SU-DHL-6 (cell line): ENCODE data around the gene ARFGEF3.

Experiments used
- H2AFZ ChIP-seq: fragments of 200-600 bp; sonication (generic); 2 replicates; pipeline ENCODE4 v1.6.1; 2014; ENCODE audit warnings: low read depth, mild to moderate bottlenecking, moderate library complexity, mixed read lengths, antibody characterized with exemption, low read length; ENCODE audit not compliant: severe bottlenecking
- H3F3A ChIP-seq: fragments of 200-600 bp; shearing (Covaris generic); 2 replicates; pipeline ENCODE4 v1.6.0; 2016; ENCODE audit warnings: antibody characterized with exemption, mild to moderate bottlenecking; ENCODE audit not compliant: insufficient read depth
- H3K27ac ChIP-seq: fragments of 200-600 bp; sonication (generic); 2 replicates; pipeline ENCODE4 v1.5.1; 2016; ENCODE audit warnings: low read depth, mild to moderate bottlenecking, low read length, moderate library complexity, mixed read lengths
- H3K27me3 ChIP-seq: fragments of 200-600 bp; sonication (generic), shearing (Covaris generic); 2 replicates; pipeline ENCODE4 v1.6.0; 2014; ENCODE audit warnings: mild to moderate bottlenecking, low read length
- H3K36me3 ChIP-seq: fragments of 200-600 bp; sonication (generic); 2 replicates; pipeline ENCODE4 v1.6.1; 2014; ENCODE audit warnings: mild to moderate bottlenecking, low read length, mixed read lengths
- H3K4me2 ChIP-seq: fragments of 300-600, 200-600 bp; shearing (Covaris generic), sonication (generic); 2 replicates; pipeline ENCODE4 v1.6.0; 2014; ENCODE audit warnings: low read length, low read depth, mild to moderate bottlenecking; ENCODE audit not compliant: poor library complexity, severe bottlenecking
- H3K4me3 ChIP-seq: fragments of 200-600 bp; sonication (generic); 2 replicates; pipeline ENCODE4 v1.5.1; 2014; ENCODE audit warnings: antibody characterized with exemption, low read length, mild to moderate bottlenecking, mixed read lengths; ENCODE audit not compliant: insufficient read depth, poor library complexity, severe bottlenecking
- H3K79me2 ChIP-seq: fragments of 200-600 bp; sonication (generic); 2 replicates; pipeline ENCODE4 v1.6.1; 2014; ENCODE audit warnings: mild to moderate bottlenecking, low read length, moderate library complexity; ENCODE audit not compliant: insufficient read depth
- H3K9ac ChIP-seq: fragments of 200-600 bp; sonication (generic); 2 replicates; pipeline ENCODE4 v1.7.0; 2014; ENCODE audit warnings: mild to moderate bottlenecking, low read length
- H3K9me2 ChIP-seq: fragments of 200-600 bp; sonication (generic); replicated peaks from 2 replicates; pipeline ENCODE4 v1.6.1; 2014; ENCODE audit warnings: low read length; ENCODE audit not compliant: insufficient read depth
- H3K9me3 ChIP-seq: fragments of 200-600 bp; sonication (generic); 2 replicates; pipeline ENCODE4 v1.6.1; 2014; ENCODE audit warnings: low read length, mixed read lengths; ENCODE audit not compliant: insufficient read depth
- H4K20me1 ChIP-seq: fragments of 200-600 bp; sonication (generic); 2 replicates; pipeline ENCODE4 v1.6.1; 2014; ENCODE audit warnings: low read depth, mild to moderate bottlenecking, antibody characterized with exemption, low read length, moderate library complexity, mixed read lengths
- EZH2phosphoT487 ChIP-seq: fragments of 200-600 bp; sonication (generic), shearing (Covaris generic); conservative IDR thresholded peaks from 2 replicates; pipeline ENCODE4 v1.6.1; 2018; ENCODE audit warnings: mild to moderate bottlenecking, antibody characterized with exemption, low read length, moderate library complexity, mixed read lengths
- TF ChIP-seq, protein P1 (sequence below): fragments of 200-600 bp; sonication (generic); IDR thresholded peaks from one replicate; pipeline ENCODE4 v1.5.1; 2017; ENCODE audit warnings: antibody characterized with exemption, mild to moderate bottlenecking, low read length, moderate library complexity; ENCODE audit not compliant: insufficient read depth, poor library complexity, severe bottlenecking

The ARFGEF3 gene

DNA sequence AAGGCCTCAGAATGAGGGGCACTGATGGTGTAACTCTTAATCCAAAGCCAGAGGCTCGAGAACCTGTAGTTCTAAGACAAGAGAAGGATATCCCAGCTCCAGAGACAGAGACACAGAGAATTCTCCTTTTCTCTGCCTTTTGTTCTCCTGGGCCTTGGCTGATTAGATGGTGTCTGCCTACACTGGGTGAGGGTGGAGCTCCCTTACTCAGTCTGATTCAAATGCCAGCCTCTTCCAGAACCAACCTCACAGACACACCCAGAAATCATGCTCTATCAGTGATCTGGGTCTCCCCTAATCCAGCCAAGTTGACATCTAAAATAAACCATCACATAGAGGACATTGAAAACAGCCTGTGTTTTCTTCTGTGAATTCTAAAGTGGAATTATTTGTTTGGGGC, 148.0 kb downstream of the ARFGEF3 start:
- H3K27ac ChIP-seq, result no peak overlapping the region
- no peaks in the 10 kb centered on the region for H3K9me3 ChIP-seq
- H3K9me2 ChIP-seq, result no peaks in the 10 kb centered on the region
- H3K4me2 ChIP-seq, result no peak overlapping the region
- TF ChIP-seq, protein P1, sequence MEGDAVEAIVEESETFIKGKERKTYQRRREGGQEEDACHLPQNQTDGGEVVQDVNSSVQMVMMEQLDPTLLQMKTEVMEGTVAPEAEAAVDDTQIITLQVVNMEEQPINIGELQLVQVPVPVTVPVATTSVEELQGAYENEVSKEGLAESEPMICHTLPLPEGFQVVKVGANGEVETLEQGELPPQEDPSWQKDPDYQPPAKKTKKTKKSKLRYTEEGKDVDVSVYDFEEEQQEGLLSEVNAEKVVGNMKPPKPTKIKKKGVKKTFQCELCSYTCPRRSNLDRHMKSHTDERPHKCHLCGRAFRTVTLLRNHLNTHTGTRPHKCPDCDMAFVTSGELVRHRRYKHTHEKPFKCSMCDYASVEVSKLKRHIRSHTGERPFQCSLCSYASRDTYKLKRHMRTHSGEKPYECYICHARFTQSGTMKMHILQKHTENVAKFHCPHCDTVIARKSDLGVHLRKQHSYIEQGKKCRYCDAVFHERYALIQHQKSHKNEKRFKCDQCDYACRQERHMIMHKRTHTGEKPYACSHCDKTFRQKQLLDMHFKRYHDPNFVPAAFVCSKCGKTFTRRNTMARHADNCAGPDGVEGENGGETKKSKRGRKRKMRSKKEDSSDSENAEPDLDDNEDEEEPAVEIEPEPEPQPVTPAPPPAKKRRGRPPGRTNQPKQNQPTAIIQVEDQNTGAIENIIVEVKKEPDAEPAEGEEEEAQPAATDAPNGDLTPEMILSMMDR, result no peak
- no peak for TF ChIP-seq EZH2phosphoT487
- no peaks in the 10 kb centered on the region for H3K79me2 ChIP-seq
- H2AFZ ChIP-seq, result no peak overlapping the region
- no peak overlapping the region for H3K4me3 ChIP-seq
- H3K36me3 ChIP-seq, result no peaks in the 10 kb centered on the region
- H3K9ac ChIP-seq, result no peak overlapping the region
- H4K20me1 ChIP-seq, result no peaks in the 10 kb centered on the region
- H3K27me3 ChIP-seq, result no peaks in the 10 kb centered on the region
- H3F3A ChIP-seq, result no peaks in the 10 kb centered on the region

DNA sequence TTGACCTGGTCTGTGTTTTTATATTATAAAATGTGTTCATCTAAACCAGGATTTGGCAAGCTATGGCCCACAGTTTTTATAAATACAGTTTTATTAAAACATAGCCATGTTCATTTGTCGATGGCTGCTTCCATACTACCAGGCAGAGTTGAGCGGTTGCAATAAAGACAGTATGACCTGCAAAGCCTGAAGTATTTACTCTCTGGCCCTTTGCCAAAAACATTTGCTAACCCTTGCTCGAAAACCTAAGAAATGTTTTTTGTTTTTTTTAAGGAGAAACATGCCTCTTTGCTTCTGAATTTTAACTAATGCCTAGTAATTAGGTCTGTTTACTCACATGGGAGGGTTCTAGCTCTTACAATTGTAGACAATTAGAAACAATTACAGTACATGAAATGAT, 148.6 kb downstream of the ARFGEF3 start:
- Histone ChIP-seq H3K27me3 (no peaks in the 10 kb centered on the region), H3K9me3 (no peaks in the 10 kb centered on the region), H3K36me3 (no peaks in the 10 kb centered on the region), H3K4me3 (no peak overlapping the region), H4K20me1 (no peaks in the 10 kb centered on the region), H3K79me2 (no peaks in the 10 kb centered on the region), H3K9ac (no peak overlapping the region), H3F3A (no peaks in the 10 kb centered on the region), H3K4me2 (no peak overlapping the region), H3K27ac (no peak overlapping the region), H3K9me2 (no peaks in the 10 kb centered on the region), H2AFZ (no peak overlapping the region)
- TF ChIP-seq, protein P1, result no peak
- TF ChIP-seq EZH2phosphoT487, result no peak

DNA sequence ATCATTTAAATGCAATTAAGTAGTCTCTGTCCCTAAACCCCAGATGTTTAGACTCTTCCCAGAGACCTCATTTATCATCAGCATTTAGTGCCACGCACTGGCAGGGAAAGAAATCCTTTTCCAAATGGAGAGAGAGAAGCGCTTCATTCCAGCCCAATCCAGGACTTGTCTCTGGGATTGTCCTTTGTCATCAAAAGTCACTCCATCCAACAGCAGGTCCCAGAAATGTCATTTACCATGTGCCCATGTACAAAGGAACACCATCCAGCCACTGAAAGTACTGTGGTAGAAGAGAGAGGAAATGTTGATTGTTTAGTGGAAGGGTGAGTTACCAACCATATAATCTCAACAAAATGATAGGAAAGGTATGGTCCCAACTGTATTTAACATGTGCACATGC, 149.1 kb downstream of the ARFGEF3 start:
- Histone ChIP-seq H3K9ac (no peak overlapping the region), H3K4me2 (no peak overlapping the region), H2AFZ (no peak overlapping the region), H3K9me3 (no peaks in the 10 kb centered on the region), H3F3A (no peaks in the 10 kb centered on the region), H3K4me3 (no peak overlapping the region), H3K27ac (no peak overlapping the region), H3K79me2 (no peaks in the 10 kb centered on the region), H3K36me3 (no peaks in the 10 kb centered on the region), H3K9me2 (no peaks in the 10 kb centered on the region), H4K20me1 (no peaks in the 10 kb centered on the region), H3K27me3 (no peaks in the 10 kb centered on the region)
- no peak for TF ChIP-seq EZH2phosphoT487
- TF ChIP-seq, protein P1, result no peak

DNA sequence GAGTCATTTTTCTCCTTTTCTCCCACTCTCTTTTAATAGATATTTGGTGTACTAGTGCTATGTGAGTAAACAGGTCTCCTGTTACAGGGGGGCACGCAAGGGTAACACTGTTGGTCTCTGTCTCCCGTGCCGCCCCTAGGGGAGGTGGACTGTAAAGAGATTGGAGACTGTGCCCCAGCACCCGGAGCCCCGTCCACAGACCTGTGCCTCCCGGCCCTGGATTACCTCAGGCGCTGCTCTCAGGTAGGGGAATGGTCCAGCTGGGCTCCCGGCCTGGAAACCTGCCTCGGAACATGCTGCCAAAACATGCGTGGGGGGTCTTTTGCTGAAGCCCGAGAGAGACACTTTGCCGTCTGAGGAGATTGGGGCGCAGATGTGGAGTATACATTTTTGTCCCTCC, 149.5 kb downstream of the ARFGEF3 start:
- no peaks in the 10 kb centered on the region for H3K9me2 ChIP-seq

More for the DNA sequence above, 149.5 kb downstream of the ARFGEF3 start:
- Histone ChIP-seq H3F3A (no peaks in the 10 kb centered on the region), H4K20me1 (no peaks in the 10 kb centered on the region), H3K27me3 (no peaks in the 10 kb centered on the region), H3K9me3 (no peaks in the 10 kb centered on the region), H3K4me3 (no peak overlapping the region), H3K27ac (no peak overlapping the region), H3K9ac (no peak overlapping the region), H3K4me2 (no peak overlapping the region), H2AFZ (no peak overlapping the region), H3K79me2 (no peaks in the 10 kb centered on the region), H3K36me3 (no peaks in the 10 kb centered on the region)
- no peak for TF ChIP-seq EZH2phosphoT487
- TF ChIP-seq, protein P1, result no peak
